ENCODE results near the gene GBP3.
"Not testable (repeated sequence)": the region's sequence is repeated elsewhere in the genome, so short reads cannot be mapped to it uniquely, and the experiment has no call there.

GBP3 gene

GRCh38 chr1:88979054-88979748 lies 43.5 kb downstream of the GBP3 start:
- DNase-seq (ENCODE audit: low read depth in 2 of 2) = no peak

- no peak for DNase-seq (ENCODE audit: low read depth in 2 of 2)
Measured at GRCh38 chr1:88976235-88976634, 46.4 kb downstream of the GBP3 start.

GRCh38 chr1:88974616-88975172 lies 48.0 kb downstream of the GBP3 start:
- DNase-seq (ENCODE audit: low read depth in 2 of 2) = not testable (repeated sequence)

- no peak for DNase-seq (ENCODE audit: low read depth in 2 of 2)
Measured at GRCh38 chr1:88973520-88974137, 49.0 kb downstream of the GBP3 start.

- DNase-seq (ENCODE audit: low read depth in 2 of 2) = no peak
Measured at GRCh38 chr1:88961647-88962275, 60.9 kb downstream of the GBP3 start.

- no peak for DNase-seq (ENCODE audit: low read depth in 2 of 2)
Measured at GRCh38 chr1:88961081-88961480, 61.6 kb downstream of the GBP3 start.

Data from stimulated activated CD8-positive, alpha-beta memory T cell treated with anti-CD3 and anti-CD28 coated beads, Interleukin-7, amount 100 ng/mL, for 4 hours (primary cell).